IMR-90 (cell line): ENCODE measurements around the gene ITGA6. TPM values are rescaled to one million over a fixed set of nuclear protein-coding genes. Genes with fewer than 3 reads are reported as not detected.

Source experiments
- ATAC-seq: fragments of 200-7000 bp; cut with Tn5 transposase; 2 replicates; pipeline ENCODE4 v1.9.1; 2020; ENCODE audit warnings: low read depth, mild to moderate bottlenecking, moderate library complexity
- BruUV-seq: library from RNA; stranded (reverse); fragments of 400-500 nt; replicated peaks from 2 replicates; lab custom pipeline; 2021; lab: Mats Ljungman, UMichigan
- CTCF ChIA-PET: fragments of 300-600 bp; formaldehyde crosslinking; extraction: SDS; loops from one replicate; lab custom pipeline; 2021; ENCODE audit warnings: antibody characterized with exemption; lab: Yijun Ruan, JAX
- POLR2A ChIA-PET: fragments of 300-600 bp; sonication (Branson Sonifier 250); formaldehyde crosslinking; loops from one replicate; lab custom pipeline; 2022; ENCODE audit warnings: antibody characterized with exemption; ENCODE audit not compliant: unreplicated experiment; lab: Charles Lee
- DNase-seq: peaks from one replicate; pipeline ENCODE4 v3.0.0; 2013
- H2AFZ ChIP-seq: replicated peaks from 2 replicates; pipeline ENCODE3; 2013; ENCODE audit warnings: low read length, mild to moderate bottlenecking; ENCODE audit not compliant: poor library complexity
- H2AK5ac ChIP-seq: 2 replicates; pipeline ENCODE4 v1.6.1; 2013; ENCODE audit warnings: low read depth, low read length, inconsistent platforms
- H2AK9ac ChIP-seq: replicated peaks from 2 replicates; pipeline ENCODE3; 2013; ENCODE audit warnings: mild to moderate bottlenecking, low read depth, low read length, moderate library complexity; ENCODE audit not compliant: poor library complexity
- H2BK120ac ChIP-seq: 2 replicates; pipeline ENCODE4 v1.6.1; 2013; ENCODE audit warnings: low read depth, low read length, inconsistent platforms
- H2BK15ac ChIP-seq: 3 replicates; pipeline ENCODE4 v1.6.1; 2013; ENCODE audit warnings: low read depth, low read length, inconsistent platforms
- H2BK20ac ChIP-seq: 2 replicates; pipeline ENCODE4 v1.6.1; 2013; ENCODE audit warnings: low read depth, mild to moderate bottlenecking, inconsistent platforms, low read length, moderate library complexity
- H2BK5ac ChIP-seq: 2 replicates; pipeline ENCODE4 v1.6.1; 2013; ENCODE audit warnings: mild to moderate bottlenecking, low read depth, low read length, inconsistent platforms; ENCODE audit not compliant: poor library complexity, severe bottlenecking
- H3K14ac ChIP-seq: replicated peaks from 2 replicates; pipeline ENCODE4 v1.6.1; 2013; ENCODE audit warnings: low read depth, low read length, inconsistent platforms
- H3K18ac ChIP-seq: 2 replicates; pipeline ENCODE4 v1.6.1; 2013; ENCODE audit warnings: low read depth, low read length, control low read depth
- H3K23ac ChIP-seq: 2 replicates; pipeline ENCODE4 v1.6.1; 2013; ENCODE audit warnings: low read depth, low read length, inconsistent platforms
- H3K27ac ChIP-seq: 2 replicates; pipeline ENCODE4 v1.5.1; 2013; ENCODE audit warnings: mild to moderate bottlenecking, control low read depth, low read length; ENCODE audit not compliant: insufficient read depth
- H3K27me3 ChIP-seq: 2 replicates; pipeline ENCODE4 v1.6.1; 2013; ENCODE audit warnings: low read length; ENCODE audit not compliant: control insufficient read depth, insufficient read depth
- H3K36me3 ChIP-seq: 2 replicates; pipeline ENCODE4 v1.6.1; 2013; ENCODE audit warnings: low read length, mixed read lengths; ENCODE audit not compliant: control insufficient read depth, insufficient read depth
- H3K4ac ChIP-seq: 2 replicates; pipeline ENCODE4 v1.6.1; 2013; ENCODE audit warnings: low read depth, low read length, inconsistent platforms
- H3K4me1 ChIP-seq: 2 replicates; pipeline ENCODE4 v1.6.1; 2013; ENCODE audit warnings: low read length, mixed read lengths; ENCODE audit not compliant: control insufficient read depth, insufficient read depth
- H3K4me2 ChIP-seq: 2 replicates; pipeline ENCODE4 v1.6.1; 2013; ENCODE audit warnings: low read depth, mild to moderate bottlenecking, control low read depth, low read length, moderate library complexity
- H3K4me3 ChIP-seq: 2 replicates; pipeline ENCODE4 v1.5.1; 2013; ENCODE audit warnings: low read depth, mild to moderate bottlenecking, control low read depth, low read length, moderate library complexity; ENCODE audit not compliant: insufficient read depth
- H3K56ac ChIP-seq: 2 replicates; pipeline ENCODE4 v1.6.1; 2013; ENCODE audit warnings: low read length, inconsistent platforms; ENCODE audit not compliant: insufficient read depth; ENCODE audit errors: extremely low read depth
- H3K79me1 ChIP-seq, 2 experiments: 2 replicates each; pipeline ENCODE4 v1.6.1; 2013; ENCODE audit warnings: low read length in 2 of 2, inconsistent platforms in 1 of 2, low read depth in 1 of 2
- H3K9ac ChIP-seq: 2 replicates; pipeline ENCODE4 v1.6.1; 2013; ENCODE audit warnings: low read depth, low read length, control low read depth
- H3K9me1 ChIP-seq: 2 replicates; pipeline ENCODE4 v1.6.1; 2013; ENCODE audit warnings: low read length, inconsistent platforms; ENCODE audit not compliant: insufficient read depth
- H3K9me3 ChIP-seq: 2 replicates; pipeline ENCODE4 v1.6.1; 2013; ENCODE audit warnings: low read length; ENCODE audit not compliant: control insufficient read depth, insufficient read depth
- H4K20me1 ChIP-seq: 2 replicates; pipeline ENCODE4 v1.6.1; 2013; ENCODE audit warnings: low read length, inconsistent platforms; ENCODE audit not compliant: insufficient read depth
- H4K5ac ChIP-seq: 2 replicates; pipeline ENCODE4 v1.6.1; 2013; ENCODE audit warnings: mild to moderate bottlenecking, low read depth, low read length, control low read depth
- H4K8ac ChIP-seq, 2 experiments: 2 replicates each; pipeline ENCODE4 v1.6.1; 2013; ENCODE audit warnings: low read depth in 2 of 2, low read length in 2 of 2, control low read depth in 1 of 2, inconsistent platforms in 1 of 2
- H4K91ac ChIP-seq: 2 replicates; pipeline ENCODE4 v1.6.1; 2013; ENCODE audit warnings: low read depth, low read length, inconsistent platforms; ENCODE audit not compliant: insufficient read depth
- BHLHE40 ChIP-seq: fragments of 150-350 bp; IDR thresholded peaks from 2 replicates; pipeline ENCODE4 v1.6.1; 2016; ENCODE audit warnings: mild to moderate bottlenecking, low read depth, low read length
- FOS ChIP-seq: fragments of 150-350 bp; IDR thresholded peaks from 2 replicates; pipeline ENCODE4 v1.6.1; 2016; ENCODE audit warnings: low read depth, low read length
- MAFK ChIP-seq: IDR thresholded peaks from 2 replicates; pipeline ENCODE4 v1.6.1; 2012; ENCODE audit warnings: low read depth, low read length, improper control_type of control experiment
- NFE2L2 ChIP-seq: fragments of 150-350 bp; IDR thresholded peaks from 2 replicates; pipeline ENCODE4 v1.6.1; 2016; ENCODE audit warnings: low read depth, mild to moderate bottlenecking, low read length
- WGBS, 2 experiments: methylation state at CpG; one replicate each; pipeline versions ENCODE4 v1.1.5 to v1.1.7; 2013; ENCODE audit warnings: missing lambda C conversion rate in 2 of 2; ENCODE audit not compliant: insufficient read length in 1 of 2; ENCODE audit errors: extremely low coverage in 2 of 2; 5-methylcytosine and 5-hydroxymethylcytosine counted together
- dilution Hi-C: fragments of 300-500 bp; cut with HindIII; formaldehyde crosslinking; loops from one replicate; pipeline ENCODE4 v1.14.3; 2018; ENCODE audit warnings: low sequenced_read_pairs; ENCODE audit not compliant: unreplicated experiment
- in situ Hi-C: fragments of 300-500 bp; cut with MboI; formaldehyde crosslinking; loops from 3 replicates; pipeline ENCODE4 v1.14.3; 2019; ENCODE audit warnings: low sequenced_read_pairs, inconsistent platforms, mixed read lengths
- intact Hi-C: fragments of 100-400 bp; cut with micrococcal nuclease; formaldehyde crosslinking; loops from 2 replicates; pipeline ENCODE4 v1.10.0; 2022
- polyA plus RNA-seq, 3 experiments: library from polyadenylated mRNA; depleted of rRNA; stranded (reverse); fragments of >200 nt; gene quantifications; 2 replicates each; pipeline ENCODE4 v1.2.3, GENCODE V29; 2012; ENCODE audit warnings: low replicate concordance in 1 of 3
- total RNA-seq: library from RNA; depleted of rRNA; stranded (reverse); fragments of >200 nt; gene quantifications from 2 replicates; pipeline ENCODE4 v1.2.3, GENCODE V29; 2012

ITGA6 gene
- total and polyA plus RNA-seq, 2 of the 4 experiments (the other 2 are of a cell fraction), result 12.5 to 43.9 TPM

- no peak overlapping the region for H3K4me3 ChIP-seq
- H4K20me1 ChIP-seq, result no peaks in the 10 kb centered on the region
- no peak overlapping the region for H2BK20ac ChIP-seq
- H3K9me1 ChIP-seq, result peaks cover 8% of the 10 kb centered on the region
- no peak overlapping the region for H4K91ac ChIP-seq
- H2BK5ac ChIP-seq, result no peak overlapping the region
- H2AK5ac ChIP-seq, result peak overlapping the region; percentile 56; the same call in 1 of the 2 replicates
- H3K23ac ChIP-seq, result no peak overlapping the region
- H3K27ac ChIP-seq, result no peak overlapping the region
- ChIA-PET POLR2A (no interaction called here), CTCF (interaction anchor here (1.2 kb wide), 1 partner anchor 285 kb away, joined by 3 read pairs; no protein-coding TSS in a partner anchor)
- H2AFZ ChIP-seq, result no peak overlapping the region
- peaks cover 6% of the 10 kb centered on the region for H3K4me1 ChIP-seq
- TF ChIP-seq NFE2L2, result no peak
- no peak for TF ChIP-seq BHLHE40
- TF ChIP-seq FOS, result no peak
- TF ChIP-seq MAFK, result no peak
- H2AK9ac ChIP-seq, result no peak overlapping the region
- no peak overlapping the region for H3K4me2 ChIP-seq
- dilution Hi-C loops, result no loop called here
- H3K79me1 ChIP-seq, result peaks cover 28 to 39% of the 10 kb centered on the region in 2 experiments; a peak in 3 of 4 replicates
- no peak for ATAC-seq
- H3K9me3 ChIP-seq, result no peaks in the 10 kb centered on the region
- H4K8ac ChIP-seq, result no peak overlapping the region
- no peak overlapping the region for H3K18ac ChIP-seq
- no peak overlapping the region for H3K56ac ChIP-seq
- H3K27me3 ChIP-seq, result no peaks in the 10 kb centered on the region
- H3K36me3 ChIP-seq, result no peaks in the 10 kb centered on the region
- no peak overlapping the region for H4K5ac ChIP-seq
- in situ Hi-C loops, result loop anchor here (25.0 kb wide), 2 partner anchors 645 to 745 kb away; no protein-coding TSS in a partner anchor
- peak; percentile 47 for DNase-seq
- BruUV-seq, result no TSS peak
- intact Hi-C loops, result no loop called here
- H2BK15ac ChIP-seq, result no peak overlapping the region
- no peak overlapping the region for H3K9ac ChIP-seq
- H2BK120ac ChIP-seq, result no peak overlapping the region
- H3K4ac ChIP-seq, result no peak overlapping the region; the same call in 1 of the 2 replicates
- H3K14ac ChIP-seq, result no peak overlapping the region
- no CpG with 5 or more reads among the region's 4 CpGs for WGBS, 2 experiments
These were observed 30.1 kb downstream of the ITGA6 start for GRCh38 chr2:172457536-172457935.
